Liver (tissue), 9 donors: ENCODE measurements around the gene ORAI3. TPM values are rescaled to one million over a fixed set of nuclear protein-coding genes. Genes with fewer than 3 reads are reported as not detected.

ENCODE experiments used
- DNase-seq: peaks from one replicate; pipeline ENCODE4 v3.0.0-alpha.2; 2017; ENCODE audit warnings: low spot score
- H3K27ac ChIP-seq, 2 donors: one replicate each; pipeline ENCODE4 v1.7.0; 2013; ENCODE audit warnings: inconsistent platforms in 2 of 2, low read length in 2 of 2, control low read depth in 1 of 2, low read depth in 1 of 2, mild to moderate bottlenecking in 1 of 2
- H3K27me3 ChIP-seq, 4 donors: one replicate each; pipeline versions ENCODE4 v1.6.1 to v1.7.0; 2013; ENCODE audit warnings: low read length in 3 of 4, inconsistent platforms in 1 of 4, mild to moderate bottlenecking in 1 of 4, moderate library complexity in 1 of 4; ENCODE audit not compliant: control insufficient read depth in 4 of 4, insufficient read depth in 4 of 4
- H3K36me3 ChIP-seq, 4 donors: one replicate each; pipeline versions ENCODE4 v1.6.1 to v1.7.0; 2013; ENCODE audit warnings: low read length in 3 of 4, mild to moderate bottlenecking in 3 of 4, low read depth in 1 of 4, moderate library complexity in 1 of 4; ENCODE audit not compliant: control insufficient read depth in 4 of 4, insufficient read depth in 3 of 4
- H3K4me1 ChIP-seq, 4 donors: one replicate each; pipeline versions ENCODE4 v1.6.1 to v1.7.0; 2013; ENCODE audit warnings: low read length in 3 of 4, mild to moderate bottlenecking in 3 of 4, moderate library complexity in 1 of 4; ENCODE audit not compliant: control insufficient read depth in 4 of 4, insufficient read depth in 4 of 4
- H3K4me3 ChIP-seq, 3 donors: one replicate each; pipeline versions ENCODE4 v1.6.1 to v1.7.0; 2013; ENCODE audit warnings: low read length in 3 of 3, control low read depth in 1 of 3, low read depth in 1 of 3, mild to moderate bottlenecking in 1 of 3
- H3K9ac ChIP-seq, 2 donors: one replicate each; pipeline ENCODE4 v1.7.0; 2013; ENCODE audit warnings: low read length in 2 of 2, mild to moderate bottlenecking in 2 of 2, moderate library complexity in 2 of 2, control low read depth in 1 of 2, low read depth in 1 of 2
- H3K9me3 ChIP-seq, 4 donors: one replicate each; pipeline versions ENCODE4 v1.6.1 to v1.7.0; 2013; ENCODE audit warnings: low read length in 3 of 4; ENCODE audit not compliant: control insufficient read depth in 4 of 4
- ATF3 ChIP-seq: IDR thresholded peaks from 2 replicates; pipeline ENCODE4 v1.6.1; 2016; ENCODE audit warnings: antibody characterized with exemption
- EGR1 ChIP-seq, 2 donors: IDR thresholded peaks; 2 replicates each; pipeline ENCODE4 v1.6.1; 2016 to 2018; ENCODE audit warnings: antibody characterized with exemption in 2 of 2, low read depth in 2 of 2
- FOXA1 ChIP-seq: IDR thresholded peaks from 2 replicates; pipeline ENCODE4 v1.6.1; 2016; ENCODE audit warnings: antibody characterized with exemption
- FOXA2 ChIP-seq: IDR thresholded peaks from 2 replicates; pipeline ENCODE4 v1.6.1; 2016; ENCODE audit warnings: antibody characterized with exemption
- HNF4A ChIP-seq, 2 donors: conservative IDR thresholded peaks; 2 replicates each; pipeline ENCODE4 v1.6.1; 2016; ENCODE audit warnings: antibody characterized with exemption in 2 of 2, mild to moderate bottlenecking in 2 of 2
- HNF4G ChIP-seq: IDR thresholded peaks from 2 replicates; pipeline ENCODE4 v1.6.1; 2016; ENCODE audit warnings: antibody characterized with exemption
- RAD21 ChIP-seq, 2 donors: IDR thresholded peaks; 2 replicates each; pipeline ENCODE4 v1.6.1; 2016; ENCODE audit warnings: antibody characterized with exemption in 2 of 2, mild to moderate bottlenecking in 2 of 2
- REST ChIP-seq: IDR thresholded peaks from 2 replicates; pipeline ENCODE4 v1.6.1; 2016; ENCODE audit warnings: antibody characterized with exemption, mild to moderate bottlenecking
- TAF1 ChIP-seq: conservative IDR thresholded peaks from 2 replicates; pipeline ENCODE4 v1.6.1; 2016; ENCODE audit warnings: antibody characterized with exemption, mild to moderate bottlenecking
- YY1 ChIP-seq: IDR thresholded peaks from 2 replicates; pipeline ENCODE4 v1.6.1; 2016; ENCODE audit warnings: antibody characterized with exemption, mild to moderate bottlenecking
- ZBTB33 ChIP-seq: IDR thresholded peaks from 2 replicates; pipeline ENCODE4 v1.6.1; 2016; ENCODE audit warnings: antibody characterized with exemption
- WGBS: extraction: QIAGEN DNeasy Blood & Tissue Kit; methylation state at CpG from one replicate; pipeline ENCODE4 v1.1.7; 2013; 5-methylcytosine and 5-hydroxymethylcytosine counted together
- polyA plus RNA-seq, 2 donors: library from polyadenylated mRNA; stranded (reverse) in 1 of 2; unstranded in 1 of 2; fragments of 200-250 nt in 1 of 2; fragments of >200 nt in 1 of 2; fragmentation: Nextera tagmentation in 1 of 2; extraction: Ambion mirVana in 1 of 2; gene quantifications; one replicate each; pipeline versions ENCODE4 v1.2.1 to v1.2.3, GENCODE V29; 2013 to 2015
- total RNA-seq, 2 donors: library from RNA; depleted of rRNA; stranded (reverse); fragments of >200 nt; gene quantifications; one replicate each; pipeline ENCODE4 v1.2.3, GENCODE V29; 2014
- donor health status: healthy.
- donor health status: healthy.
- donor health status: healthy.
- donor health status: healthy.
- donor health status: healthy.

Gene ORAI3
- total and polyA plus RNA-seq, 4 donors: 26.6 to 39.1 (median 31.4) TPM

GRCh38 chr16:30969246-30969842 is 20.5 kb downstream of the ORAI3 start:
- H3K27me3 ChIP-seq: no peaks in the 10 kb centered on the region
- no peak for TF ChIP-seq REST
- no peak for TF ChIP-seq ATF3
- no peak for TF ChIP-seq ZBTB33
- TF ChIP-seq EGR1 (IDR thresholded peaks at IDR 0.05; ENCODE audit: low read depth in 2 of 2): no peak
- TF ChIP-seq HNF4G: no peak
- TF ChIP-seq RAD21 (IDR thresholded peaks at IDR 0.05): no peak
- TF ChIP-seq YY1: no peak
- H3K4me1 ChIP-seq: no peaks in the 10 kb centered on the region
- no peak overlapping the region for H3K9ac ChIP-seq
- H3K9me3 ChIP-seq: no peaks in the 10 kb centered on the region
- 96% methylated on average over 19 of the region's 19 CpGs for WGBS
- no peak for DNase-seq
- no peak overlapping the region for H3K4me3 ChIP-seq
- no peak overlapping the region for H3K27ac ChIP-seq
- peaks cover 34 to 80% (median 52%) of the 10 kb centered on the region in 4 donors for H3K36me3 ChIP-seq

GRCh38 chr16:30971298-30971697 is 22.4 kb downstream of the ORAI3 start:
- Histone ChIP-seq H3K27me3 (no peaks in the 10 kb centered on the region), H3K27ac (no peak overlapping the region), H3K4me1 (no peaks in the 10 kb centered on the region), H3K9me3 (no peaks in the 10 kb centered on the region), H3K36me3 (peaks cover 27 to 75% (median 49%) of the 10 kb centered on the region in 4 donors), H3K9ac (no peak overlapping the region), H3K4me3 (no peak overlapping the region)
- no peak for TF ChIP-seq FOXA2
- TF ChIP-seq ZBTB33: no peak
- TF ChIP-seq TAF1: no peak
- no peak for TF ChIP-seq HNF4A (conservative IDR thresholded peaks at IDR 0.05)
- no peak for TF ChIP-seq ATF3
- no peak for TF ChIP-seq FOXA1
- no peak for DNase-seq
- WGBS: 97% methylated on average over 14 of the region's 14 CpGs
